NCI-H2081 (cell line): Measurements from ENCODE around the gene ZCCHC14.
"Not testable (repeated sequence)": the region's sequence is repeated elsewhere in the genome, so short reads cannot be mapped to it uniquely, and the experiment has no call there.

Experiments
- DNase-seq, 2 experiments: peaks; one replicate each; lab custom pipeline; 2025; lab: John Stamatoyannopoulos, UW

ZCCHC14 gene

DNA sequence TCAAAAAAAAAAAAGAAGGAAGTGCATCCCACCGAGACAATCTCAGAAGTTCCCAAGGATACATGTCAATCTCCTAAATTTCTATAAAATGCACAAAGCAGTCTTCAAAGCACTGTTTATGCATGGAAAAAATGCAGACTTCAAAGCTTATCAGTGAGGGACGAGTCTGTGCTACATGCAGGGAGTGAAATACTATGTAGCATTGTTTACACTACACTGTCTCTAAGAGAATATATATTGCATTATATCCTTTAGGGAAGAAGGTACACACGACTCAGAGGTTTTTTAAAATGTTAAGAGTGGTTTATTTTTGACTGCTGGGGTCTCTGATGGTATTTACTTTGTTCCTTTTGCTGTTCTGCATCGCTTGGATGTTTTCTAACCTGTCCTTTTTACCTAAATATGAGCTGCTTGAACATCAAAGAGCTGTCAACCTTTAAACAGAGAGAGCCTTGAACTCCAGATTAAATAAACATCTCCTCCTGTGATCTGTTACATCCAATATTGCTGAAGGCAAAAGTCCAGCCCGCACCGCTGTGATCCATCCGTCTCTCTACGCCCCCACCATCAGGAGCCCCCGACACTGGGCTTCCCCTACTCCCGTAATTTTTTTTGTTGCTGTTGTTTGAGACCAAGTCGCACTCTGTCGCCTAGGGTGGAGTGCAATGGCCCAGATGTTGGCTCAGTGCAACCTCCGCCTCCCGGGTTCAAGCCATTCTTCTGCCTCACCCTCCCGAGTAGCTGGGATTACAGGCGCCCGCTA lies 110.6 kb downstream of the ZCCHC14 start:
- no peak for DNase-seq

DNA sequence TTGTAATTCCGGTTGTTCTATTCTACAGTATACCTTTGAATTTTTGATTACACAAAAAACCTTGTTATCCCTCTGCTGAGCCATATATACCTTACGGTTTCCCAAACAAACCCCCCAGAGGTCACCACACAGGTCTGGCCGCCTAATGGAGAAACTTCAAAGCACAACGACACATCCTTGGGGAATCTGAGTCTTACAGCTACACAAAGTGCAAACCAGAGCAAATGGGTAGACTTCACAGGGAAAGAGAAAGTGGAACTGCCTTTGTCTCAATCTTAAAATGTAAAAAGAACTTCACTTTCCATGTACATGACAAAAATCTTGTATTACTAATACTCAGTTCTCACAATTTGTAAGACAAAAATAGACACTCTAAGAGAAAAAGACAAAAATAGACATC lies 111.9 kb downstream of the ZCCHC14 start:
- no peak for DNase-seq

DNA sequence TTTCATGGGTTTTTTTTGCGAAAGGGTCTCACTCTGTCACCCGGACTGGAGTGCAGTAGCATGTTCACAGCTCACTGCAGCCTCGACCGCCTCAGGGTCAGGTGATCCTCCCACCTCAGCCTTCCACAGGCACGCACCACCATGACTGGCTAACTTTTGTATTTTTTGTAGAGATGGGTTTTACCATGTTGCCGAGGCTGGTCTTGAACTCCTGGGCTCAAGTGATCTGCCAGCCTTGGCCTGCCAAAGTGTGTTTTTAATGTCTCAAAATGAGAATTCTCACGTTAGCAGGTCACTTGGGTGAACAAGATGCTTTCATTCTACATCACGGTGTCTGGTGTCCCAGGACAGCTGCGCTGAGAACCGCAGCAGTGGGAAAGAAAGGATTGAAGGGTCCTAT lies 112.4 kb downstream of the ZCCHC14 start:
- DNase-seq: no peak

DNA sequence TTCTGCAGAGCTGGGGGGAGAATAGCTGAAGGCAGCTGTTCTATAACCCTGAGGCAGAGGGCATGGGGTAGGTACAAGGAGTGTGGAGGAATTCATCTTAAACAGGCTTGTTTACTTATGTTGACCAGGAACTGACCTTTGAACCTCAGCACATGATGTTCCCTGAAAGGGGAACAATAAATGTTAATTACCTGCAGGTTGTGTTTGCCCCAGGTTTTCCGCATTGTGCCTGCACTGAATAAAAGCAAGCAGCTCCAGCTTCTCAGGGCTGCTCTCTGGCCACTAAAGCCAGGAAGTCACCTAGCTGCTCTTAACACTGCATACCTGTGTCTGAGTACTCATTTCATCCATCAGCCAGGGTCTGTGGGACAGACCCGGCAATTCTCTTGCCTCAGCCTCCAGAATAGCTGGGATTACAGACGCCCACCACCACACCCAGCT lies 113.5 kb downstream of the ZCCHC14 start:
- not testable (repeated sequence) for DNase-seq

DNA sequence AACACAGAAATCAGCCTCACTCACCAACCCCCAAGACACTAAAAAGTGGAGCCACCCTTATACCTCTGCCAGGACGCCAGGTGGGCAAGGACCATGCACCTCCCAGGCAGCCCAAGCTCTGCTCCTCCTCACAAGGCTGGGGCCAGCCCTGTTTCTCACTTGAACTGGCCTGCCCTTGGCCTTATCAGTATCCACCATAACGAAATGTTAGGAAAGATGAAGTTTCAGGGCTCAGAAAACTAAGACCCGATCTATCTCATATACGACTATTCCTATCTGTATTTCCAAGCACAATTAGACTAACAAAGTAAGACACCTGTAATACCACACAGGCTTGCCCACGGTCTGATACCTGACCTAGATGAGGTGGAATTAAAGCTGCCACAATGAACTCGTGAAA lies 116.2 kb downstream of the ZCCHC14 start:
- no peak for DNase-seq

DNA sequence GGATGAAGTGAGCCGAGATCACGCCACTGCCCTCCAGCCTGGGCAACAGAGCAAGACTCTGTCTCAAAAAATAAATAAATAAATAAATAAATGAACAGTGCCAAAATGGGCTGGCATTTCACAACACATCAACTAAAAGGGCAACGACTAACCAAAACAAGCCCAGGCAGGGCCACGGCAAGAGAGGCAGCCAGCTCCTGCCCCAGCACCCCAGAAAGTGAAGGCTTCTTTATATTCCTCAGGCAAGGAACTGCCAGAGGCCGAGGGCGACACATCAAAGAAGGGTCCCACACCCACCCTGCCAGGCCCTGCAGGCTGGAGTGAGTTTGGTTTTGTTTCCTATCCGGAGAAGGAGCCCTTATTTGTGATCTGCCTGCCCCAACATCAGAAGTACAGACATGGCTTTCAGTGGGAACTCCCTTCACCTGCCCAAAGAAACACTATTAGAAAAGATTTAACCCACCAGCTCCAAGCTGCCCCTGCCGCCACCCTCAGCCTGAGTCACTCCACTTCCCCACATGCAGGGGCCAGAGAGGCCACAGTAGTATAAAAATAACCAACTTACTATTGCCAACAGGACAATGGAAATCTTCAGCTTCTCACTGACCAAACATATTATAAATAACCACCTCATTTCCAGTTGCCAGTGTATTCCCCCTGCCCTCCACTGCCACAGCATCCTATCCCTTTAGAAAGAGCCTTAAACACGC lies 117.2 kb downstream of the ZCCHC14 start:
- DNase-seq: no peak

DNA sequence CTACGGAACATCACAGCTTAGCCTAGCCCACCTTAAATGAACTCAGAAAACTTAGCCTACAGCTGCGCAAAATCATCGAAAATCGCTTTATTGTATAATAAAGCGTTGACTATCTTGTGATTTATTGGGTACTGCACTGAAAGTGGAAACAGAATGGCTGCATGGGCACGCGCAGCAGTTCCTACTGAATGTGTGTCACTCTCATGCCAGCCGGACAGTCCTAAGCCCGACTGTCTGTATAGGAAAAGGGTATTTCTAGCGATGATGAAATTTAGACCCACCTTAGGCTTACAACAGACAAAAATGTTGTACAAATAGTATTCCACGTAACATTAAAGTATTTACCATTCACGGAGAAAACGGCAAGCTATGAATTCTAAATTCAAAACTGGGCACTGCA lies 118.5 kb downstream of the ZCCHC14 start:
- DNase-seq: no peak

DNA sequence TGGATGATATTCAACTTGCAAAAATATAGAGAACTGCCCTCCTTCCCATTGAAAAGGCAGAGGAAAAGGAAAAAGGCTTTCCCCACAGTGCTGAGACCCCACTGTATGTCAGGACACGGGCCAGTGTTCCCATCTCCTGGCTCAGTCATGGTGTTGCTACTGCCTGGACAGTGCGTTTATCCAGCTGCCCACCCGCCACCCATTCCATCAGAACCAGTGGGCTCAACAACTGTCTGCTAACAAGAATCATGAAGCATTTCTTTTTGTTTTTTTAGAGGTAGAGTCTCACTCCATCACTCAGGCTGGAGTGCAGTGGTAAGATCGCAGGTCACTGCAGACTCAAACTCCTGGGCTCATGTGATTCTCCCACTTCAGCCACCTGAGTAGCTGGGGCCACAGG lies 120.5 kb downstream of the ZCCHC14 start:
- no peak for DNase-seq

DNA sequence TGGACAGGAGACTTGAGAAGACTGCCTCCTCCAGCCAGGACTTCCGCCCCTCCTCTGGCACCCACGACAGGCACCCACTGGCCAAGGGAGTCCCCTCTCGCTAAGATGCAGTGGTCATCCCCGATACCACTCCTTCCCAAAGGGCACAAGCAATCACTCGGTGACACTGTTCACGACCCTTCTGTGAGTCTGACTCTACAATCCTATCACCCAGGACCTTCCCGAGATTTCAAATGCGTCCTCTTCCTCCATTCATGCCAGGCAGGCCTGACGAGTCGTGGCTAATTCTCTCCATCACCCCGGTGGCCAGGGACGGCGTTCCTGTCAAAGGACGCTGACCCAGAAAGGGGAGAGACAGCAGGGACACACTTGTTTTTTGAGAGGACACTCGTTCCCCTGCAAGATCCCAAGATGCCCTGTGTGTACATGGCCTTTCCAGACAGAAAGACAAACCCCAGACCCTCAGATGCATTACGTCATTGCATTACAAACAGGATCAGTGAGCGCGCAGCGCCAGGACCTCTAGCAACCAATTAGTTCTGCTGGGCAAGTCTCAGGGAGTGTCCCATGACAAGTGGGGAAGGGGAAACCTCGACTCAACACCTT lies 121.5 kb downstream of the ZCCHC14 start:
- DNase-seq: no peak

DNA sequence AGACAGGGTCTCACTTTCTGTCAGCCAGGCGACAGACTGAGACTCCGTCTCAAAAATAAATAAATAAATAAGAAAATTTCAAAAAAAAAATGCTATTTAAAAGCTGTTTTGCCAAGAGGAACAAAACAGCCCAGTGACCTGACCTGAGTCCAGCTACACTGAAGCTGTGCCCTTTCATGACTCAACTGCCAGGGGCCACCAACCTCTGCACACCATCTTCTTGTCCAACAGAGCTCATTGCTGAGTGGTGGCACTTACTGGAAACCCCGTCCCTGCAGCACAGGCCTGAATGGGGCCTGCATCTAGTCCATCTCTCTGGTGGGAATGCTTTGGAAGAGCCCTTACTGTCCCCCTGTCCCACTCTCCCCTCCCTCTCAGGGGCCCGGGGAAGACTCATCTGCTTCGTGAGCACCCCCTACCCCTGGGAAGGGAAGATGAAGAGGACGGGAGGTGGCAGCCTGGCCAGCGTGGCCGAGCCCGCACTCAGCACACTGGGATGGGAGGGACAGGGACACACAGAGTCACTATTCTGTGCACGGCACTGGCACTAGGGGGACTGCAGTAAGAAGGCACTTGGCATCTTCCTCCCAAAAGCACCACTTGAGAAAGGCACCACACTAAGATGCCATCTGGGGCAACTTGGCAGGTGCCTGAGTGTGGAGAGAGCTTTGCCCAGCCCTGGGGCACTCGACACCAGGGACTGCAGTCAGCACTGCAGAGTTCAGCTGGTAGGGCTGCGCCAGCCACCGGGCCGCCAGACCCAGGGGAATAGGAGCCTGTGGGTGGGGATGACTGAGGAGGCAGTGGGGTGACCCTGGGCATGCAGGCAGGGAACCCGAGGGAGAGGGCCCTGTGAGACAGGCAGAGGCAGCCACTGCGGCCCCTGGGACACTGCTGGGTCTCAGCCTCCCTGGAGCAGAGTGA lies 122.8 kb downstream of the ZCCHC14 start:
- no peak for DNase-seq

DNA sequence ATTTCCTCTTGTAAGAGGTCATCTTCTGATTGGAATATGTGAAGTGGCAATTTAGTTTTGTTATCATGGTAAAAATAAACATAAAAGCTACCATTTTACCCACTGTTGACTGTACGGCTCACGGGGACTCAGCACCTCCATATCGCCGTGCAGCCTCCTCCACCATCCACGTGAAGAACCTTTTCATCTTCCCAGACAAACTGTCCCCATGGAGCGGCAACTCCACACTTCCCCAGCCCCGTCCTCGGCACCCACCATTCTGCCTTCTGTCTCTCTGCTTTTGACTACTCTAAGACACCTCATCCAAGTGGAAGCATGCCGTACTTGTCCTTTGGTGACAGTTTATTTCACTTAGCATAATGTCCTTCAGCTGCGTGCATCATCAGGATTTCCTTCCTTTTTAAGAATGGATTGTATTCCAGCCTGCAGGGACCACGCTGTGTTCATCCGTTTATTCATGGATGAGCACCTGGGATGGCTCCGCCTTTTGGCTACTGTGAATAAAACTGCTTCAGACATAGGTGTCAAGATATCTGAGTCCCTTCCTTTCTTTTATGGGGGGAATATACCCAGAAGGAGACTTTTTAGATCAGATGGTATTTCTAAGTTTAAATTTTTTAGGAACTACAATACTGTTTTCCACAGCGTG lies 123.6 kb downstream of the ZCCHC14 start:
- DNase-seq: no peak

DNA sequence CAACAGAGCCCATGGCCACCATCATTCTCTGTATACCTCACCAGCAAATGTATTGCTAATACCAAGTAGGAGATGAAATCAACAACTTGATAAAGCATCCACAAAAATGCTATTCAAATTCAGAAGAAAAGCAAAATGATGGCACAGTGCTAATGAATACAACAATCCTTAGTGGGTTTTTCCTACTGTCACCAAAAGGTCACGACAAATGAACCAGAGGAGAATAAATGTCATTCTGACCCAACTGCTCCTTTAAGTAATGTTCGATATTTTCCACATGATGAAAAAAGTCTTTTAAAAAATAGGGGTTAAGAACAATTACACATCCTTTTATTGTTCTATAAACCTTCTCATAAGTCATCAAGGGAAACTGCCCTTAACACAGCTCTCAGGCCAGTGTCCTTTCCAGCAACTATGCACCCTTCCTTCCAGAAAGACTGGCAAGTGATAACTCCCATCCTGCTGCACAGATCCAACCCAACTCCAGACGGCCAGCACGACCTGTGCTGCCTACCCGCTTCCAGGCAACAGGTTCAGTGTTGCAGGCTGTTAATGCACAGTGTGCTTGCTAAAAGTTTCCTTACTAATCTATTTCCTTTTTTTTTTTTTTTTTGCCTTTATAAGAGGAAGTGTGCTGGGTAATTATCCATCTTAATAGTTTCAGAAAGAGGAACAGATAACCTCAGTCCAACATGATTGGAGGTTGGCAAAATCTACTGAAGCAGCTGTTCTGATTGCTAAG lies 124.6 kb downstream of the ZCCHC14 start:
- DNase-seq: no peak

DNA sequence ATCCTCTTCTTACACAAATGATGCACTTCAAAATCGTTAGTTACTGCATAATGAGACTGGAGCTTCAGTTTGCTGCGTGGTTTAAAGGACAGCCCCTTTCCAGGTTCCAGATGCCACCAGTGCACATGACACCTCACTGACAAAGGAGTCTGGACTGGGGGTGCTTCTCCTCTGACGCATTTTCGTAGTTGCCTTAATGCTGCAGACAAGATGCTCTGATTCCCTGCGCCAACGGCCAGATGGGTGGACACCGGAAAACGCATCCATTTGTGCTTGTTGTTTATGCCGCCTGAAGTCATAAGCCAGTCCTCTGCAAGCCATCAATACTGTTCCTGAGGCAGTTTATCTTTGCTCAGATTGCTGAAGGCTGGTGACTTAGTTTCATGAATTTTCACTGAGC lies 125.3 kb downstream of the ZCCHC14 start:
- DNase-seq: no peak

DNA sequence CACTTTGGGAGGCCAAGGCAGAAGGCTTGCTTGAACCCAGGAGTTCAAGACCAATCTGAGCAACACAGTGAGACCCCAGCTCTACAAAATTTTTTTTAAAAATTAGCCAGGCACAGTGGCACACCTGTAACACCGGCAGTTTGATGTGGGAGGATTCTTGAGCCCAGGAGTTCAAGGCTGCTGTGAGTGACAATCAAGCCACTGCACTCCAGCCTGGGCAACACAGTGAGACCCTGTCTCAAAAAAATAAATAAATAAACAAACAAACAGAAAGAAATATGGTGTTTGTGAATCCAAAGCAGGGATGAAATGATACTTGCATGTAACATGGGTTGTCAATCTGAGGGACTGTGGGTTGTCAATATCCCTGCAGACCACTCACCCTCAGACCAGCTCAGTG lies 125.9 kb downstream of the ZCCHC14 start:
- DNase-seq: no peak

DNA sequence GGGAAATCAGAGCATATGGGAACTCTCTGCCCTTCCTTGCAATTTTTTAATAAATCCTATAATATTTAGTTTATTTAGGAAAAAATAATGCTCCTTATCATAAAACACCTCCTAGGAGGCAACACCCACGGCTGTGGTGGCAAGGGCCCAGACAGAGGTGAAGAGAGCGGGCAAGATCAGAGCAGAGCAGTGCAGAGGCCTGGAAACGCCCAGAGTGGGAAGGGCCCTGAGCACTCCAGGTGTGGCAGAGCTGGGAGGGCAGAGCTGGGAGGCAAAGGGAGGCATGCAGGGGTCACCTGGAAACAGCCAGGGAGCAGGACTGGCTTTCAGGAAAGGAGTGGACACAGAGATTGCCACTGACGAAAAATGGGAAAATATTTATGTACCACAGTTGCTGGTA lies 126.5 kb downstream of the ZCCHC14 start:
- DNase-seq: no peak

DNA sequence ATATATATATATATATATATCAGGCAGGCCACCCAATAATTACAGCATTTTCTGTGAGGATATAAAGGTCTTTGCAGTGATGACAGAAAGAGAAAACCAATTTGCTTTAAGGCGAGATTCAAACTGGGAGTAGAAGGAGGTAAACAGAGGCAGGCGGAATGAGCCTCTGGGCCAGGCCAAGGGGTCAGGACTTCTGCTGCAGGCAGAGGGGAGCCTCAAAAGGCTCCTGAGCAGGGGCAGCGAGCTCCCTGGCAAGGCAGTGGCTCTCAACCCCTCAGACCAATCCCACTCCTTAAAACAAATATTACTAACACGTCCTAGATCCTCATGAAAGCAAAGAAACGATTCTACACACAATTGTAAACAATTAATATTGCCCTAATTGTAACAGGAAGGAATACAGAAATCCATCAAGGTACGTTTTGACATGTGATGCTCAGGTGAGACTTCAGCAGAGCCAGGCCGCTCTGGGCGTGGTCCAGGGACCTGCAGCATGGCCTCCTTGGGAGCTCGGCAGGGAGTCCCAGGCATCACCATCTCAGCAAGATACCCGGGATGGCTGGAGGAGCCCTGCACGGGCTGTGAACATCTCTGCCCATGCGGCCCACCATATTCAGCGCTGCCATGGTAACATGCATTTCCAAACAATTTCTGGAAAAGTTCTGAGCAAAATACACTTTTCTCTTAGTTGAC lies 127.7 kb downstream of the ZCCHC14 start:
- DNase-seq: no peak

DNA sequence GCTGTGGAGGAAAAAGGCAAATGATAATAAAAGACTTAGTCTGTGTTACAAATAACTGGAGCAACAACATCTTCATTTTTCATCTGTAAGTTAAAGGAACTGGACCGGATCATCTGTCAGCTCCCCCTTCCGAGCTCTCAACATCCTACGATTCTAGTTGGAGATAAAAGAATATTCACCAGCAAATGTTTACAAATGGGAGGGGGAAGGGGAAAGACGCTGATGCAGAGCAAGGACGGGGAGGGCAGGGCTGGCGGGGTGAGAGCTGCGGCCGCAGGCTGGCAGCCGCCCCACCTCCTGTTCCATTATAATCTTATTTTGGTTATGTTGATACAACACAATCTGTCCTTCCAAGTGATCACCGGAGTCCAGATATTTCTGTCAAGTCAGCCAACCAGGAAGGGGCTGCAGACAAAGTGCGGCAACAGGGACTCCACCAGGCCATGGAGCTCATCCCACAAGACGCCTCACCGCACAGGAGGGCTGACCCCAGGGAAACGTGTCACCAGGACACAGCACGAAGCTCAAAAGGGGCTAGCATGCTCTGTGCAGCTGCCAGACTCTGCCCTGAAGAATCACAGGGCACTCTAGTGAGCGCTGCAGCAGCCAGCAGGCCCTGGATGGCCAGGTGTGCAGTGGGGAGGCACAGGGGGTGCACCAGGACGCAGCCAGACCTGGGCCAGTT lies 128.9 kb downstream of the ZCCHC14 start:
- DNase-seq: no peak

DNA sequence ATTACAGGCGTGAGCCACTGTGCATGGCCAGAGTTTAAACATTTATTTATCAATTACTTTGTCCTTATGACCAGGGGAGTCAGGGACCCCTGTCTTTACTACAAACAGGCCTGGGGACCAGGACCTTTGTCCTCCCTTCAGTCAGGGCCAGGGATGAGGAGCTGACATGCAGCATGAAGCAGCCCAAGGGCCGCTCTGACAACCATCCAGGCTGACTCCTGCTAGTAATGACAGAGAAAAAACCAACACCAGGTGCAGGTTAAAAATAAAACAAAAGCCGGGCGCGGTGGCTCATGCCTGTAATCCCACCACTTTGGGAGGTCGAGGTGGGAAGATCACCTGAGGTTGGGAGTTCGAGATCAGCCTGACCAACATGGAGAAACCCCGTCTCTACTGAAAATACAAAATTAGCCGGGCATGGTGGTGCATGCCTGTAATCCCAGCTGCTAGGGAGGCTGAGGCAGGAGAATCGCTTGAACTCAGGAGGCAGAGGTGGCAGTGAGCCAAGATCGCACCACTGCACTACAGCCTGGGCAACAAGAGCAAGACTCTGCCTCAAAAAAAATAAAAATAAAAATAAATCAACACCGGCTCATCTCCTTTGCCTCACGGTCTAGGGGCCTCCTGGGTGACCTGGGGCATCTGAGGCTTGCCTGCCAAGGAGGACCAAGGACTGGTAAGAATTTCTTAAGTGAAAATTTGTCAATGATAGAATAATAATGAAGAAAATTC lies 129.8 kb downstream of the ZCCHC14 start:
- not testable (repeated sequence) for DNase-seq
